Hindlimb muscle (tissue), 1 donor: Measurements from ENCODE around the gene GNB1L. TPM values are rescaled to one million over a fixed set of nuclear protein-coding genes. Genes with fewer than 3 reads are reported as not detected.

Experiments used
- DNase-seq: peaks from one replicate; pipeline ENCODE4 v3.0.0-alpha.2; 2013
- polyA plus RNA-seq: library from polyadenylated mRNA; unstranded; fragments of 120-200 nt; gene quantifications from one replicate; pipeline ENCODE4 v1.2.1, GENCODE V29; 2013; ENCODE audit not compliant: insufficient read length

Gene GNB1L
- polyA plus RNA-seq: 4.3 TPM

DNA sequence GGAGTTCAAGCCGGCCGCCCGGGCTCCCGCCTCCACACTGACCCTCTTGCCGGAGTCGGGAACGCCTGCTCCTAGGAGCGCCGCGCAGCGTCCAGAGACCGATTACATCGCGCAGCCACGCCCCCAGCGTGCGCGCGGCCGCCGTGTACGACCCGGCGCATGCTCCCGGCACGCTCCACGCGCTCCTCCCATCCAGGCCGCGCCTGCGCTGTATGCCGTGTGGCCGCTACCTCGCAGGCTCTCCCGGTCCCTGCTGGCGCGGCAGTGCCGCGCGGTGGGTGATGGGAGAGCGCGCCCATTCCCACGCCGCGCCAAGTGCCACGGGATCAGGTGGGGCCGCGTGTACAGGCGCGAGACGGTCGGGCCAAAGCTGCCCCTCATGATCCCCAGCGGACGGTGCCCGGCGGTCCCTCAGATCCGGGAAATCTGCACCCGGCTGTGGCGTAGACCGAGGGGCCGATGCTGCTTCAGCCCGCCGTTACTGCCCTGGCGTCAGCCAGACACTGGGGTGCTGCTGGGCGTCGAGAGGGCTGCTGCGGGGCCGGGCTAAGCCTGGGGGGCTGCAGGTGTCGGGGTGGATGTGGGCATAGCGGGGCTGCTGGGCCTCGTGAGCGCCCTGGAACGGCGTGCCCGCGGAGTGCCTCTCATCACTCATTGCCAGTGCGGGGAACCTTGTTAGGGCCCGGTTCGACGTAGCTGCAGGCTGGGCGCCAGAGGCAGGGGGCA is at the start of gene GNB1L, which contains the start of gene RTL10:
Gene GNB1L, minus strand, starts transcription at position 97 of the 726 bp plus-strand sequence. CDS start 33,519 bp downstream, outside the sequence.
Gene RTL10, minus strand, starts transcription at position 97 of the 726 bp plus-strand sequence. CDS start 2,613 bp downstream, outside the sequence.
- DNase-seq: peak; percentile 100

- DNase-seq: no peak
Measured at GRCh38 chr22:19904174-19904856, 49.6 kb upstream of the GNB1L start.

DNA sequence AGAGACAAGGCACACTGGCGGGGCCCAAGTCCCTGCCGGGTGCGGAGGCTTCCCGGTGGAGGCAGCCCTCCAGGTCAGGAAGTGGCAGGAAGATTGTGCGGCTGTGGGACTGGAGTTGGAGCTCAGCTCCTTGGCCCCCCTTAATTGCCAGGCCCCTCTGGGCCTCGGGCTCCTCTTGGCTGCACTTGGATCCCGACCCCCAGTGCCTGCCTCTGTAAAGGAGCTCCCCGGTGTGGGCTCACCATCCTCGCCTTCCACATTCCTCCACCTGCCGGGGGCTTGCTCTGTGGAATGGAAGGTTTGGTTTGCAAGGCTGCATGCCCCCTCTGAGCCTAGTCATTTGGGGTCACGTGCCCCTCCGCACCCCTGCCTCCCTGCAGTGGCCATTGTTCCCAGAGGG is 48.8 kb upstream of the GNB1L start:
- DNase-seq: no peak

DNA sequence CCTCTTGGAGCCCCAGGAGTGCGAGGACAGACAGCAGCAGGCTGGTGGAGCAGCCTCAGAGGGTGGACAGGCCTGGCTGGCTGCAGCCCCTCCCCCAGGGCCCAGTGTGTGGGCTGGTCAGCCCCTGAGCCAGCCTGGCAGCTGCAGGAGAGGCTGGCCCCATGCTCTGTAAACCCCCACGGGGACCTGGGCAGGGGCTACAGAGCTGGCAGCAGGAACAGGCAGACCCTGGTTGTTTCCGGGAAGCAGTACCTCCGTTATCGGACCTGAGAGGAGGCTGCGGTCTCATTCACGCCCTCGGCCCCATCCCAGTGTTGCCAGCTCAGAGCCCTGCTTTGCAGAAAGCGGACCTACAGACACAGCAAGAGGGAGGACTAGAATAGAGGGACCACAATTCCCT is 48.4 kb upstream of the GNB1L start:
- DNase-seq: no peak

DNA sequence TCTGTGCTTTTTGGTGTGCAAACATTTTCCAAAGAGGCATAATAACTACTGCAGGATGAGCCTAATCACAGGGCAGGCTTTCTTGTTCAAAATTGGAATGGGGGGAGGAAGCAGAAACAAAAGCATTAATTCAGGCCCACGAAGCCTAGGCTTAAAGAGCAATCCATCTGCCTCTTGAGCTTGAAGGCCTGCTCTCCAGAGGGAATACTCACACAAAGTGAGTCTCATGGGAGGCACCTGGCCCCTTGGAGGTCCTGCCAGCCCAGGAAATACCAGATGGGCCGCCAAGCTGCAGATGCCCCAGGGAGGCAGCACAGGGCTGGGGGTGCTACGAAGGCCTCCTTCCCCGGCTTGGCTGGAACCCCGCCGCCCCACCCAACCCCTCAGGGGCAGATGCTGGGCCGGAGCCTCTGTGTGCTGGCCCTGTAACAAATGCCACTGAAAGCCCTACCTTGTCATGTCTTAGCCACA is 47.6 kb upstream of the GNB1L start:
- DNase-seq: no peak

DNA sequence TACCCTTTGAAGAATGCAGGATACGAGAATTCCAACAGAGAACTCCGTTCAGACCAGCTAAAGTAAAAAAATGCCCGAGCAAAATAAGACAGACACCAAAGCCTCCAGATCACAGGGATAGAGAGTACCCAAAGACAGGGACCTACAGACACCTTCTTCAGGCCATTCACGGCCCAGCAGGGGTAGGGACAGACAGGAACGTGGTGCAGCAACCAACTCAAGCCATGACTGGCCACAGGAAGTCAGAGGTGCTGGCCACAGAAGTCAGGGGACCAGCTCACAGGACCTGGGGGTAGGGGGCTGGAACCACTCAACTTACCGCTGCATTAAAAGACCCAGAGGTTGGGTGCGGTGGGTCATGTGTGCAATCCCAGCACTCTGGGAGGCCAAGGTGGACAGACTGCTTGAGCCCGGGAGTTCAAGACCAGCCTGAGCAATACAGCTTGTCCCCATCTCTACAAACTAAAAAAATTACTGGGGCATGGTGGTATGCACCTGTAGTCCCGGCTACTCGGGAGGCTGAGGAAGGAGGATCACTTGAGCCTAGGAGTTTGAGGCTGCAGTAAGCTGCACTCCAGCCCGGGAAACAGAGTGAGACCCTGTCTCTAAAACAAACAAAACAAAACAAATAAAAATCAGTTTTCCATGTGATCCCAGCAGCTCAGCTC is 47.0 kb upstream of the GNB1L start:
- no peak for DNase-seq

DNA sequence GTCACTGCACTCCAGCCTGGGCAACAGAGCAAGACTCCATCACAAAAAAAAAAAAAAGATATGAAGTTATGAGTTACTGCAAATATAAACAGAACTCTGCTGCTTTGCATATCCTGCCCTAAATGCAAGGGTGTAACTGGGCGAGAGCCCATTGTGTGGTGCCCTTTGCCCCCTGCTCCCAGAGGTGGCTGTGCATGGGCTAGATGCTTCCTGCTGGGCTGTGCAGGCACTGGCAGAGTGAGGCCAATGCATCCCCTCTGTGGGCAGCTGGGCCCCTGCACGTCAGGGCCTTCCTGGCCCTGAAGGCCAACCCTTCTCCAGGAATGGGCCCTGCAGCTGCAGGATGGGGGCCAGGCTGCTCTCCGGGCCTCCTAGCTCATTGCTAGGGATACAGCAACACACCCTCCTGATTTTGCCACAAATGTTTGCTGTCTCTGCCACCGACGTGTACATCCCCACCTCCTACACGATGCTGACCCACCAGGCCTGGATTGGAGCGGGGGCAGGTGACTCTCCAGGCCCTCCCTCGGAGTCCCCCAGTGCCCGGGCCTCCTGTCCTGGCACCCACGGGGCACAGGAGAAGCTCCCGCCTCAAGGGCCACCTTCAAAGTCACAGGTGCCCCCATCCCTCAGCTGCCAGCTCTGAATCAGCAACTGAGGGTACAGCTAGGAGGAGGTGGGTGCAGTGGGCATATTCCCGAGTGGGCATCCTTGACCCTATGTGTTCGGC is 46.2 kb upstream of the GNB1L start:
- DNase-seq: no peak

DNA sequence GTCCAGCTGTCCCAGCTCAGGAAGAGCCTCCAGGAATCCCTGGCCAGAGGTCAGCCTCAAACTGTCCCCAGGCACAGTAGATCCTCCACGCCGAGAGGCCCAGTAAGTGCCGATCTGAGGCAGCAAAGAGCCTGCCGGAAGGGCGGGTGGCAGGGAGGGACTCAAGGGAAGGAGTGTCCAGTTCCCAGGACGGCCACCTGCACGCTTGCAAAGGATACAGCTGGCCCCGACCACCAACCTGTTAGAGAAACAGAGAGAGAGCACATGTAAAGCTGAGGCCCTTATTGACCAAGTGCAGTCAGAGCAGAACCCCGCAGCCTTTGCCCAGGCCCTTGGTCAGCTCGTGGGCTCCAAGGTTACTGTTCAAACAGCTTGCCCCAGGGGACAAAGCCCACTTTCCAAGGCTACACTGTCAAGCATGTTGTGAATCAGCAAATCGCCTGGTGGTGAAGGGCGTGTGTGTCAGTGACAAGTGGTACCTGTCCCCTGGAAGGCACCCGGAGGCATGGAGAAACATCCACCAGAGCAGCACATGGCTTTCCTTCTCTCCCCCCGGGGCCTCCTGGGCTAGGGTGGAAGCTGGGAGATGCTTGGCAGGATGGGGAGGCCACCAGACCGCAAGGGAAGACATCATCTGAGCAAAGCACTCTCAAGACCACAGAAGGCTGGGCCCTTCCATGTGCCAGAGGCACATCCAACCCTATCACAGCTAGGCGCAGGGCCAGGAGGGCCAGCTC is 44.3 kb upstream of the GNB1L start:
- DNase-seq: no peak

DNA sequence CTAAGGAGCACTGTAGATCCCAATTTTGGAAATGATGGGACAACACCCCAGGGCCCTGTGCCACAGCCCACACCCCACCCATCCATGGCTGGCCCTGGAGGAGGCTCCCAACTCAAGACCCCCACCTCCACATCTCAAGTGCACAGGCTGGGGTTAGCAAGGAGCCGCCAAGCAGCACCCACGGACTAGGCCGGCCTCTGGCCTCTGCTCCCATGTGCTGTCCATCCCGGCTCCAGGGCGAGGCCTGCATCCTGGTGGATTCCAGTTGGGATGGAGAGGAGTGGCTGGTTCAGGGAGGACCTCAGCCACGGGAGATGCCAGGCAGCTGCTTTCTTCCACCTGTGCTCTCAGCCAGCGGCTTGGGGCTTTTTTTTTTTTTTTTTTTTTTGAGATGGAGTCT is 43.5 kb upstream of the GNB1L start:
- DNase-seq: no peak

DNA sequence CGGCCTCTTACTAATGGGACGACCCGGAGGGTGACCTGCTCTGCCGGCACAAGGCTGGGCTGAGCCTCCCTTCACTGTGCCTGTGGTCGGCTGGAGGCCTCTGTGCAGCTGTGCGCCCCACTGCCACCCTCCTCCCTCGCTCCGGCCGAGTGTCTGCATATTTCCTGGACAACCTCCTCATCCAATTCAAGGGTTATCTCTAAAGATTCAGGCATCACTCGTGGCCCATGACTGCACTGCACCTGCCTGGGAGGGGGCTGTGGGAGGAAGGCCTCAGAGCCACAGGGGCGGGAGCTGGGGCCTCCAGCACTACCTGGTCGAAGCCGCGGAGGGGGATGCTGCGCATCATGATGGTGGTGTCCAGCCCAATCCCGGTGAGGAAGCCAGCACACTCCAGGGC is 43.1 kb upstream of the GNB1L start:
- DNase-seq: no peak

DNA sequence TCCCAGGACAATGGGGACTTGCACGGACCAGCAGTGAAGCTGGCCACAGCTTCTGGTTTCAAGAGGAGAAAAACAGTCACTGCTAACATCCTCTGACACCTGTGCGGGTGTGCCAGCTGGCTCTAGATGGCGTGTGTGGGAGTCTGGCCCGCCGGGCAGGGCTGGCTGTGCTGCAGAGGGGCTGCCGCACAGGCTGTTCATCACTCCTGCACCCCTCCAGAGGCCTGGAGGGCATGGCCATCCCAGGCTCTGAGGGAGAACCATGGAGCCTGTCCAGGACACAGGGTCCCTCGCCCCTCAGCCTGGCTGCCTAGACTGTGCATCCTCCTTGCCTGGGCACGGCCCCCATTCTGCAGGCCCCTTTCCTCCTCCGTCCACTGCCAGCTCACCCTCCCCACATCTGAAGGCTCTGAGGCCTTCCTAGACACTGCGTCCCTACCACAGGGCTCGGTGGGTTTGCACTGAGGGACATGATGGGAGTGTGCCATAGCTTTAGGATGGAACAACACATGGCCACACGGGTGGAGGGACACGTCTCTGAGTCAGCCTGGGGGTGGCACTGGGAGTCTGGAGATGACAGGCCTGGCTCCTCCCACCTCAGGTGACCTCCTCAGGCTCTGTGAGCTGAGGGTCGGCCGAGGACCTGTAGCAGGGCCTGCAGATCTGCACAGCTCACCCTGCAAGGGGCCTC is 42.1 kb upstream of the GNB1L start:
- no peak for DNase-seq

- no peak for DNase-seq
Measured at GRCh38 chr22:19895160-19895849, 40.6 kb upstream of the GNB1L start.

DNA sequence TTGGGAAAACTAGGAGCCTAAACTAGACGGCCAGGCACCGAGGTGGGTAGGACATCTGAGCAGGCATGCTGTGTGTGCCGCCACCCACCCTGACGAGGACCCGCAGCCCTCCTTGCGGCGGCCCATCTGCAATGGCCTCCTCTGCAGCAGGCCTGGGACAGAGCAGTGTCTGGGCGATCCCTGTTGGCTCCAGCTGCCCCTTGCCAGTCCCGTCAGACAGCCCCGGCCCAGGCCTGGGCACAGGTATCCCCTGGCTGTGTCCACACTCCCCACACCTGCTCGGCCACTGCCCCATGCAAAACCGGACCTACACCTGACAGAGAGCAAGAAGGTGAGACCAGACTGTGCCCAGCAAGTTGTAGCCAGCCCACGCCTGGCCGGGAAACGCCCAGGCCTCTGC is 38.7 kb upstream of the GNB1L start:
- DNase-seq: no peak

DNA sequence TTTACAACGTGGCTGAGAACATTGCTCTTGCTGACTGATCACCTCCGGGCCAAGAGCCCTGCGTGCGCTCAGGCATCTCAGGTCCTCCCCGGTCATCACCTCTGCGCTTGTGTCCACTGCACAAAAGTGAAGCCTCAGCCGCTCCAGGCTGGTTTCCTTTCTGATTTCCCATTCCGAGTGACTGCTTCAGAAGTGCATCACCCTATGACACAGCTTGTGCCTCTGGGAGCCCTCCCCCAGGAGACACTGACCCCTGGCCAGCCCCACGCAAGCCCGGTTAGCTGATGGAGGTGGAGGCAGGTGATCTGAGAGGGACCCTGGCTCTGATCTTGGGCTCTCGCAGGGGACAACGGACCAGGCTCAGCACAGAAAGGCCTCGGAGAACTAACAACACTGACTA is 38.3 kb upstream of the GNB1L start:
- DNase-seq: no peak

DNA sequence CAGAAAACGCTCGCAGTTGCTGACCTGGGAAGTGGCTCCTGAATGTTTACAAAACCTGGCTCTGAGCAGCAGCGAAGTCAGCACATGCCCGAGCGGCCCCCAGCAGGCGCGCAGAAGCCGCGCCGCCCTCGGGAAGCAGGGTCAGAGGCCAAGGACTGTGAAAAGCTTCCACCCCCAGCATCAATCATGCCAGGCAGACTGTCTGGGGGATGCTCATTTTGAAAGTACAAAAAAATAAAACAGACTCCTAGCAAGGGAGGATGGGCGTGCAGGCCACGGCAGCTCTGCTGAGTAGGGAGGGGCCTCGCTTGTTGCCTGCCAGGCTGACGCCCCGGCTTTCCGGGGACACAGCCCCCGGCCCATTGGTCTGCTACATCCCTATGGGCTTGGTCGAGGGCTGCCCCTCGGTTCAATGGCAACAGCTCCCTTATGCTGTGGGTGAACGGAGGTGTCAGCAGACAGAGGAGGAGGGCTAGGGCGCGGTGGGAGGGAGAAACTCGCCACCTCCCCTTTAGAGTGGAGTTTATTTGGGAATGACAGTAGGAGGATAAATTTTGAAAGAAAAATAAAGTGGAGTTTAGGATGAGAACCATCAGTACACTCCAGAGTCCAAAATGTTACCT is 37.7 kb upstream of the GNB1L start:
- DNase-seq: no peak

DNA sequence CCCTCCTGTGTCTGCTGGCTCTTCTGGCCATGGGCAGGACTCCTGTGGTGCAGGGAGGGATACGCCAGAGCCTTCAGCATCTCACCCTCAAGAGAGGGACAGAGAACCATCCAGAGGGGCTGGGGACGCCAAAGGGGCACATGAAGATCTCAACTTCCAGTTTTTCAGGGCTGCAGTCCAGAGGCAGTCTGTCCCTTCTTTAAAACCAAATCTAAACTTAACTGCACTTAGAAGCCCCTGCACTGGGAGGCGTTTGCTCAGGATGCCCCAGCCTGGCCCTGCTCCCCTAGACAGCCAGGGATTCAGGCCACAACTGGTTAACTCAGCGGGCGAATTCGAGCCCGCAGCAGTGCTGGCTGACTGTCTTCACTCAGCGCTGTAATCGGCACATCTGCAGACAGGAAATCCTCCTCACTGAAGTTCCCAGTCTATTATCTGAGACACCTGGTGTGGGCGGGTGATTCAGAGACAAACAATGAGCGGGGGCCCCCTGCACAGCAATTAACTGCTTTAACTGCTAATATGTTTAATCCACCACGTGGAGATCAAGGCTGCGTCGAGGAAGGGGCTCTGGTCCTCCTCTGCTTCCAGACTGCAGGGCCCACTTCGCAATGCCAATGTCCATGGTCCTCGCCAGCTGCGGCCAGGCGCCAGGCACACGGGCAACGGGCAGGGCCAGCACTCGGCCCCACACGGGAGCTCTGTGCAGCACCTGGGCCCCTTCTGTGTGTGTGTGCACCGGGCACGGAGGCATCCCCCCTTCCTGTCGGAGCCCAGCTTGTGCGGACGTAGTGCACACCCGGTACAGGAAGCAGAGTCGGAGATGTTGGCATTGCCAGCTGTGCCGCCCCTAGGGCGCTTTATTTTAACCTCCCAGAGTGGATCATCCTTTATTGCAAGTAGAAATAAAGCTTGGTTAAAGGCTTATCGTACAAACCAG is 36.9 kb upstream of the GNB1L start:
- no peak for DNase-seq

DNA sequence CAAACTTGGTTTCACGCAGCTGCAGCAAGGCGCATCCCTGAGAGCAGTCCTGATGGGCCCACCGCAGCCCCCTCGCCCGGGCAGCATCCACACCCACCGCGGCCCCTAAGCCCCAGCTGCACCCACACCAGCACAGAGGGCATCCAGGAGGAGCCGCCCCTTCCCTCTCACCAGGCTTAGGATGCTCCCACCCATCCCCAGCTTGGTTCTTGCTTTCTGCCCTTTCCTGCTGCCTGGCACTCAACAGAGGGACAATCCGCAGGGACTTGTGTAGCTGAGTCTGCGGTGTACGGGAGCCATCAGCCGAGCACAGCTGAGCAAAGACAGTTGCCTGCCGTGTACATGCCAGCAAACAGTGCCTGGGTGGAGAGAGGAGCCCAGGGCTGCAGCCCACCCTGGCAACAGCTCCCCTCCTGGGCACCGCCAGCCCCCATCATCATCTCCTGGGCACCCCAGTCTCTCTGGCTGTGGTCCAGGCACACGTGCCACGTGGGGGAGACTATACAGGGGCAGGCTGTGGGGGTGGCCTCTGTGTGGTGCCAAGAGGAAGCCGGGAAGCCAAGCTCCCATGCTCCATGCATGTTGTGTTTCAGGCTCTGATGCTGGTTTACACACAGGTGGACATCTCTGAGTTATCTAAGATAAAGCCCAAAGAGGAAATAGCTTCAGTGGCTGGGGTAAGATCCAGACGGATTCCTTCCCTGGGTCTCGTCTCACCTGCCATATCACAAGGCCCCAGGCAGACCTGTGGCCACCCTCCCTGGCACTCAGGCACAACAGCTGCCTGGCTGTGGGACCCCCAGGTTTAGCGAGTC is 36.0 kb upstream of the GNB1L start:
- DNase-seq: no peak

- DNase-seq: no peak
Measured at GRCh38 chr22:19889951-19890350, 35.3 kb upstream of the GNB1L start.
